ENCODE measurements around the gene CYP2A6. TPM values are rescaled to one million over a fixed set of nuclear protein-coding genes. Genes with fewer than 3 reads are reported as not detected.
"Not testable (repeated sequence)": the region's sequence is repeated elsewhere in the genome, so short reads cannot be mapped to it uniquely, and the experiment has no call there.

CYP2A6 gene
- total RNA-seq, 1 donor from 2014 or later = not detected

DNA sequence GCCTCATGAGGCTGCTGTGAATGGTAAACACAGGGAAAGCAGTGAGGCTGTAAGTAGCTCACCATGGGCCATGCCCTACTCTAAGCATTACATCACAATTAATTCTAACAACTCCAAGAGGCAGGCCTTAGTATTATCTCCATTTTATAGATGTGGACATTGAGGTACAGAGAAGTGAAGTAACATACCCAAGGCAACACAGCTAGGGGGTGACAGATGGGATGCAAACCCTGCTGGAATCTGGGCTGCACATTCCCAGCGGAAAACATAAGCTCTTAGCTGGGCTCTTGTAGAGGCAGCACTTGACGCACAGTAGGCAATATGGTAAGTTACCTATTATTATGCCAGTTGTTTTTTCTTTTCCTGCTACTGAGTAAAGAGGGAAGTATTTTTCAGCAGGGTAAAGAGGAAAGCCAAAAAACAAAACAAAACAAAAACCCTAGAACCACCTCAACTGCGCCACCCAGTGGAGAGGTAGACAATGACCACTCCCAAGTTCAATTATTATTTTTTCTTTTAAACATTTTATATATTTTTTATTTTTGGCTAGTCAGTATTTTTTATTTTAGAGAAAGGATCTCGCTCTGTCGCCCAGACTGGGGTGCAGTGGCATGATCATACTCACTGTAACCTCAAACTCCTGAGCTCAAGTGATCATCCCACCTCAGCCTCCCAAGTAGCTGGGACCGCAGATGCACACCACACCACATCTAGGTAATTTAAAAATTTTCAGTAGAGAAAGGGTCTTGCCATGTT lies 30.6 kb downstream of the CYP2A6 start:
- not testable (repeated sequence) for DNase-seq (ENCODE audit: low spot score, unreplicated experiment); H3K36me3 Mint-ChIP-seq (ENCODE audit: insufficient read depth); H3K9me3 Mint-ChIP-seq (ENCODE audit: low read depth); H3K4me3 Mint-ChIP-seq (ENCODE audit: low read depth); H3K27ac Mint-ChIP-seq
- Mint-ChIP-seq H3K4me1 (ENCODE audit: low read depth) (peaks cover 25% of the 10 kb centered on the region), H3K27me3 (peaks cover 21% of the 10 kb centered on the region)
- TF ChIP-seq, protein P1, sequence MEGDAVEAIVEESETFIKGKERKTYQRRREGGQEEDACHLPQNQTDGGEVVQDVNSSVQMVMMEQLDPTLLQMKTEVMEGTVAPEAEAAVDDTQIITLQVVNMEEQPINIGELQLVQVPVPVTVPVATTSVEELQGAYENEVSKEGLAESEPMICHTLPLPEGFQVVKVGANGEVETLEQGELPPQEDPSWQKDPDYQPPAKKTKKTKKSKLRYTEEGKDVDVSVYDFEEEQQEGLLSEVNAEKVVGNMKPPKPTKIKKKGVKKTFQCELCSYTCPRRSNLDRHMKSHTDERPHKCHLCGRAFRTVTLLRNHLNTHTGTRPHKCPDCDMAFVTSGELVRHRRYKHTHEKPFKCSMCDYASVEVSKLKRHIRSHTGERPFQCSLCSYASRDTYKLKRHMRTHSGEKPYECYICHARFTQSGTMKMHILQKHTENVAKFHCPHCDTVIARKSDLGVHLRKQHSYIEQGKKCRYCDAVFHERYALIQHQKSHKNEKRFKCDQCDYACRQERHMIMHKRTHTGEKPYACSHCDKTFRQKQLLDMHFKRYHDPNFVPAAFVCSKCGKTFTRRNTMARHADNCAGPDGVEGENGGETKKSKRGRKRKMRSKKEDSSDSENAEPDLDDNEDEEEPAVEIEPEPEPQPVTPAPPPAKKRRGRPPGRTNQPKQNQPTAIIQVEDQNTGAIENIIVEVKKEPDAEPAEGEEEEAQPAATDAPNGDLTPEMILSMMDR (IDR thresholded peaks at IDR 0.05; ENCODE audit: unreplicated experiment) = peak; percentile 77

DNA sequence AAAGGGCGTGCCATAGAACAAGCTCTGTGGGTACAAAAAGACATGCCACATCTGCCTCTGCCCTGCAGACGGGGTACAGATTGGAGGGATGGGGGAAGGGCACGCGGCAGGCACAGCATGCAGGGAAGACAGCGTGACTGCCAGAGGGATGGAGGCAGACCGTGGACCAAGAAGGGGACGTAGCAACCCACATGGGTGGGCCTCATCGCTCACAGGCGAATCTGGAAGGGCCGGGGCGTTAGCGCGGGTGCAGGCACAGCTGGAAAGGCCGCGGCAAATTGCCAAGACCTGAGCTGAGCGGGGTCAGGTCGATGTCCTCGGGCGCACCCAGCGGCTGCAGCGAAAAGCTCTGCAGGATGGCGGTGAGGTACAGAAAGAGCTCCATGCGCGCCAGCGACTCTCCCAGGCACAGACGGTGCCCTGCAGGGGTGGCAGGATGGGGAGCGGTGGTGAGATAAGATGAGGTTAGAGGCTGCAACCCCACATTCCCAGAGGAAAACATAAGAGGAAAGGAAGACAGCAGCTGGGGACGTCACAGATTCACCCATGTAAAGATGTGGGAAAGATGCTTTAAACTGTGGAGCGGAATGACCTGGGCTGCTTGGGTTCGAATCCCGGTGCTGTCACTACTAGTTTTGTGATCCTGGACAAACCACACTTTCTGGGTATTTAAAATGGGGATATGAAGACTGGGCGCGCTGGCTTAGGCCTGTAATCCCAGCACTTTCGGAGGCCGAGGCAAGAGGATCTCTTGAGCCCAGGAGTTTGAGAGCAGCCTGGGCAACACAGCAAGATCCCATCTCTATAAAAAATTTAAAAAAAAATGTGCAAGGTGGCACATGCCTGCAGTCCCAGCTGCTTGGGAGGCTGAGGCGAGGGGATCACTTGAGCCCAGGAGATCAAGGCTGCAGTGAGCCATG lies 31.5 kb downstream of the CYP2A6 start:
- H3K4me3 Mint-ChIP-seq (ENCODE audit: low read depth); H3K9me3 Mint-ChIP-seq (ENCODE audit: low read depth); DNase-seq (ENCODE audit: low spot score, unreplicated experiment); H3K36me3 Mint-ChIP-seq (ENCODE audit: insufficient read depth): not testable (repeated sequence)
- Mint-ChIP-seq H3K27ac (peak overlapping the region; percentile 42), H3K27me3 (peaks cover 30% of the 10 kb centered on the region), H3K4me1 (ENCODE audit: low read depth) (peaks cover 19% of the 10 kb centered on the region)
- TF ChIP-seq, protein P1 (IDR thresholded peaks at IDR 0.05; ENCODE audit: unreplicated experiment) = peak; percentile 43

DNA sequence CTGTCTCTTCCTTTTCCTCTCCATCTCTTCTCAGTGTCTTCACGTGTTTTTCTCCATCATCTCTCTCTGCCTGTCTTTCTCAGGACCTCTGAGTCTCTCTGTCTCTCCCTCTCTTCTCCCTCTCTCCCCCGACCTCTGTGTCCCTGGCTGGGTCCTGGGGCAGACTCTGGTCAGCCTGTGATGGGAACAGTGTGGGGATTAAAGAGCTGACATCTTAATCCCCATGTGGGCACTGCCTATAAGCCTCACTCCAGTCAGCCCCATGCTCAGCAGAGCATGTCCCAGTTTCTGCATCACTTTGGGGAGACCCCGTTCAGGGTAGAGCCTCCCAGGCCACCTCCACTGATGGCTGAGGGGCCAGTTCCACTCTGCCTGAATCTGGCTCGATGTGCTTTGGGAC lies 35.0 kb downstream of the CYP2A6 start:
- H3K27me3 Mint-ChIP-seq = peaks cover 46% of the 10 kb centered on the region

DNA sequence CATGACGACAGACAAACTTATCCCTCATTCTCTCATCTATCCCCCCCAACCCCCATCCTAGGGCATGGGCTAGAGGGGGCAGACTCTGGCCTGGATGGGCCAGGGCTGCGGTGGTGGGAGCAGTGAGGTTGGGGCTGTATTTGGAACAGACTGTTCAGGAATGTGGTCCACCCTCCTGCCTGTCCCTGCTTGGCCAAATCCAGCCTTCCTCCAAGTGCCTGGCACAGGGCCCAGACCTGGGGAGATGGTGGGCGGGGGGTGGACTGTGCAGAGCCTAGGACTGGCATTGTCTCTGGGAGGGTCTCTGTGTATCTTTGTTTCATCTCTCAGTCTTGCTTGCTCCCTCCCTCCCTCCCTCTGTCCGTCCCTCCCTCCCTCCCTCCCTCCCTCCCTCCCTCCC lies 37.1 kb downstream of the CYP2A6 start:
- Mint-ChIP-seq H3K27ac (no peak overlapping the region), H3K36me3 (ENCODE audit: insufficient read depth) (no peaks in the 10 kb centered on the region), H3K4me1 (ENCODE audit: low read depth) (peaks cover 19% of the 10 kb centered on the region), H3K9me3 (ENCODE audit: low read depth) (no peaks in the 10 kb centered on the region), H3K4me3 (ENCODE audit: low read depth) (no peak overlapping the region), H3K27me3 (peaks cover 43% of the 10 kb centered on the region)
- DNase-seq (ENCODE audit: low spot score, unreplicated experiment) = no peak
- TF ChIP-seq, protein P1 (IDR thresholded peaks at IDR 0.05; ENCODE audit: unreplicated experiment) = no peak

More for the DNA sequence above, 35.0 kb downstream of the CYP2A6 start:
- Mint-ChIP-seq H3K4me3 (ENCODE audit: low read depth) (no peak overlapping the region), H3K9me3 (ENCODE audit: low read depth) (no peaks in the 10 kb centered on the region), H3K27ac (no peak overlapping the region), H3K4me1 (ENCODE audit: low read depth) (peaks cover 16% of the 10 kb centered on the region), H3K36me3 (ENCODE audit: insufficient read depth) (no peaks in the 10 kb centered on the region)
- TF ChIP-seq, protein P1 (IDR thresholded peaks at IDR 0.05; ENCODE audit: unreplicated experiment) = no peak
- no peak for DNase-seq (ENCODE audit: low spot score, unreplicated experiment)

DNA sequence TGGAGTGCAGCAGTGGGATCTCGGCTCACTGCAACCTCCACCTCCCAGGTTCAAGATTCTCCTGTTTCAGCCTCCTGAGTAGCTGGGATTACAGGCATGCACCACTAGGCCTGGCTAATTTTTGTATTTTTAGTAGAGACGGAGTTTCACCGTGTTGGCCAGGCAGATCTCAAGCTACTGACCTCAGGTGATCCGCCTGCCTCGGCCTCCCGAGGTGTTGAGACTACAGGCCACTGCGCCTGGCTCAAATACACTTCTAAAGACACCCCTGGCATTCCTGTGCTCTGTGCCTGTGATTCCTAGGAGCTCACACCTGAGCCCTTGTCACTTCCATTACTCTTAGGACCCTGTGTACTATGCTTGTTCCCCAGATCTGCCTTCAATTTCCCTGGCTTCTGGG lies 37.7 kb downstream of the CYP2A6 start:
- H3K27ac Mint-ChIP-seq = peak overlapping the region; percentile 6
- H3K9me3 Mint-ChIP-seq (ENCODE audit: low read depth); DNase-seq (ENCODE audit: low spot score, unreplicated experiment); H3K36me3 Mint-ChIP-seq (ENCODE audit: insufficient read depth): not testable (repeated sequence)
- peak overlapping the region; percentile 82 for H3K4me3 Mint-ChIP-seq (ENCODE audit: low read depth)
- H3K27me3 Mint-ChIP-seq = peaks cover 40% of the 10 kb centered on the region
- H3K4me1 Mint-ChIP-seq (ENCODE audit: low read depth) = peaks cover 21% of the 10 kb centered on the region

Data from progenitor cell of endocrine pancreas (in vitro differentiated cells).